Hepatocyte (in vitro differentiated cells): ENCODE measurements around the gene FBN1. TPM values are rescaled to one million over a fixed set of nuclear protein-coding genes. Genes with fewer than 3 reads are reported as not detected.

ENCODE experiments used
- DNase-seq: peaks from one replicate; pipeline ENCODE4 v3.0.0-alpha.2; 2016; ENCODE audit warnings: low spot score
- H2AFZ ChIP-seq: fragments of 200-600 bp; sonication (generic); 2 replicates; pipeline ENCODE4 v1.6.0; 2016; ENCODE audit warnings: antibody characterized with exemption, mild to moderate bottlenecking
- H3K27ac ChIP-seq: fragments of 200-600 bp; sonication (generic); 2 replicates; pipeline ENCODE4 v1.5.1; 2016; ENCODE audit warnings: mild to moderate bottlenecking
- H3K27me3 ChIP-seq: fragments of 200-600 bp; sonication (generic); 2 replicates; pipeline ENCODE4 v1.6.1; 2016
- H3K36me3 ChIP-seq: fragments of 200-600 bp; sonication (generic); replicated peaks from 2 replicates; pipeline ENCODE4 v1.5.1; 2016; ENCODE audit warnings: low read depth; ENCODE audit not compliant: insufficient read depth
- H3K4me1 ChIP-seq: fragments of 200-600 bp; sonication (generic); 2 replicates; pipeline ENCODE4 v1.5.1; 2016; ENCODE audit warnings: mild to moderate bottlenecking, moderate library complexity; ENCODE audit not compliant: insufficient read depth
- H3K4me2 ChIP-seq: fragments of 200-600 bp; sonication (generic); 2 replicates; pipeline ENCODE4 v1.6.0; 2016
- H3K4me3 ChIP-seq: fragments of 200-600 bp; sonication (generic); 2 replicates; pipeline ENCODE4 v1.5.1; 2016; ENCODE audit warnings: mild to moderate bottlenecking
- H3K79me2 ChIP-seq: fragments of 200-600 bp; sonication (generic); 2 replicates; pipeline ENCODE4 v1.6.0; 2017; ENCODE audit warnings: mild to moderate bottlenecking
- H3K9me2 ChIP-seq: fragments of 200-600 bp; sonication (generic); replicated peaks from 2 replicates; pipeline ENCODE4 v1.6.0; 2017; ENCODE audit warnings: mild to moderate bottlenecking; ENCODE audit not compliant: insufficient read depth
- H3K9me3 ChIP-seq: fragments of 200-600 bp; sonication (generic); 2 replicates; pipeline ENCODE4 v1.5.1; 2016; ENCODE audit warnings: low read depth, mild to moderate bottlenecking
- H4K20me1 ChIP-seq: fragments of 200-600 bp; sonication (generic); 2 replicates; pipeline ENCODE4 v1.6.0; 2016; ENCODE audit warnings: mild to moderate bottlenecking; ENCODE audit not compliant: insufficient read depth, poor library complexity, severe bottlenecking
- CTCF ChIP-seq: fragments of 200-600 bp; sonication (generic); IDR thresholded peaks from 2 replicates; pipeline ENCODE4 v1.5.1; 2016; ENCODE audit warnings: antibody characterized with exemption, mild to moderate bottlenecking; ENCODE audit not compliant: poor library complexity
- EZH2 ChIP-seq: fragments of 200-600 bp; sonication (generic); IDR thresholded peaks from 2 replicates; pipeline ENCODE4 v1.6.1; 2016; ENCODE audit warnings: antibody characterized with exemption, mild to moderate bottlenecking, borderline replicate concordance
- EZH2phosphoT487 ChIP-seq: fragments of 200-600 bp; sonication (generic); IDR thresholded peaks from one replicate; pipeline ENCODE4 v1.6.1; 2018; ENCODE audit warnings: antibody characterized with exemption, mild to moderate bottlenecking, low read depth, moderate library complexity; ENCODE audit not compliant: unreplicated experiment, severe bottlenecking
- WGBS: methylation state at CpG from one replicate; pipeline ENCODE4 v1.1.6; 2016; ENCODE audit warnings: low lambda C conversion rate; ENCODE audit errors: missing lambda C conversion rate; 5-methylcytosine and 5-hydroxymethylcytosine counted together
- polyA plus RNA-seq: library from polyadenylated mRNA; unstranded; fragments of >200 nt; fragmentation: Nextera tagmentation; extraction: Ambion mirVana; gene quantifications from 2 replicates; pipeline ENCODE4 v1.2.1, GENCODE V29; 2016
- total RNA-seq: library from RNA; depleted of rRNA; stranded (reverse); fragments of >200 nt; gene quantifications from 2 replicates; pipeline ENCODE4 v1.2.3, GENCODE V29; 2014

The FBN1 gene
- total and polyA plus RNA-seq, 2 experiments from 2014 or later, result 76.6 to 199 TPM

GRCh38 chr15:48641416-48641815 is 4.1 kb downstream of the FBN1 start:
- Histone ChIP-seq H4K20me1 (peaks cover 4% of the 10 kb centered on the region), H3K9me3 (no peaks in the 10 kb centered on the region), H3K27me3 (peaks cover 15% of the 10 kb centered on the region), H3K79me2 (peaks cover 65% of the 10 kb centered on the region), H3K9me2 (no peaks in the 10 kb centered on the region), H3K36me3 (no peaks in the 10 kb centered on the region), H3K4me3 (no peak overlapping the region), H3K27ac (no peak overlapping the region), H3K4me1 (no peaks in the 10 kb centered on the region), H3K4me2 (peak overlapping the region; percentile 87), H2AFZ (no peak overlapping the region)
- no peak for DNase-seq
- 63% methylated on average over 3 of the region's 3 CpGs for WGBS
- TF ChIP-seq EZH2phosphoT487 (no peak), EZH2 (no peak), CTCF (peak; percentile 34)

- H3K9me2 ChIP-seq, result no peaks in the 10 kb centered on the region
- TF ChIP-seq EZH2phosphoT487, result no peak
- TF ChIP-seq EZH2, result no peak
- no peak for TF ChIP-seq CTCF
- H3K4me3 ChIP-seq, result no peak overlapping the region
- H3K4me1 ChIP-seq, result no peaks in the 10 kb centered on the region
- DNase-seq, result no peak
- H3K4me2 ChIP-seq, result no peak overlapping the region
- peaks cover 7% of the 10 kb centered on the region for H3K27me3 ChIP-seq
- no peaks in the 10 kb centered on the region for H3K36me3 ChIP-seq
- H3K79me2 ChIP-seq, result peaks cover 60% of the 10 kb centered on the region
- WGBS, result 85% methylated on average over 2 of the region's 2 CpGs
- H3K27ac ChIP-seq, result no peak overlapping the region
- H3K9me3 ChIP-seq, result no peaks in the 10 kb centered on the region
- H2AFZ ChIP-seq, result no peak overlapping the region
- peaks cover 4% of the 10 kb centered on the region for H4K20me1 ChIP-seq
Measured at GRCh38 chr15:48638963-48639362, 6.5 kb downstream of the FBN1 start.

- Histone ChIP-seq H3K4me1 (no peaks in the 10 kb centered on the region), H4K20me1 (peaks cover 4% of the 10 kb centered on the region), H3K4me3 (no peak overlapping the region), H3K36me3 (no peaks in the 10 kb centered on the region), H3K4me2 (no peak overlapping the region), H3K27ac (no peak overlapping the region), H3K9me2 (no peaks in the 10 kb centered on the region), H3K79me2 (peaks cover 48% of the 10 kb centered on the region), H2AFZ (no peak overlapping the region), H3K27me3 (no peaks in the 10 kb centered on the region), H3K9me3 (no peaks in the 10 kb centered on the region)
- TF ChIP-seq EZH2phosphoT487 (no peak), CTCF (no peak), EZH2 (no peak)
- DNase-seq, result no peak
- 67% methylated on average over 2 of the region's 2 CpGs for WGBS
Measured at GRCh38 chr15:48637639-48638038, 7.9 kb downstream of the FBN1 start.

- WGBS, result 88% methylated on average over 5 of the region's 5 CpGs
- no peak for DNase-seq
- Histone ChIP-seq H3K36me3 (no peaks in the 10 kb centered on the region), H4K20me1 (no peaks in the 10 kb centered on the region), H3K4me3 (no peak overlapping the region), H3K27ac (no peak overlapping the region), H3K27me3 (no peaks in the 10 kb centered on the region), H2AFZ (no peak overlapping the region), H3K9me3 (no peaks in the 10 kb centered on the region), H3K79me2 (peaks cover 45% of the 10 kb centered on the region), H3K4me1 (no peaks in the 10 kb centered on the region), H3K4me2 (no peak overlapping the region), H3K9me2 (no peaks in the 10 kb centered on the region)
- TF ChIP-seq EZH2phosphoT487, result no peak
- TF ChIP-seq EZH2, result no peak
- no peak for TF ChIP-seq CTCF
Measured at GRCh38 chr15:48636511-48636910, 9.0 kb downstream of the FBN1 start.
